HEK293 (cell line): Measurements from ENCODE around the gene FBXO17.

ENCODE experiments used
- BCL11A ChIP-seq: fragments of 450-650 bp; formaldehyde crosslinking; IDR thresholded peaks from 2 replicates; pipeline ENCODE4 v1.5.1; 2016; ENCODE audit warnings: low read depth, missing biosample characterization, missing genetic modification characterization
- HOXC10 ChIP-seq: sonication (generic); formaldehyde crosslinking; IDR thresholded peaks from 2 replicates; pipeline ENCODE4 v1.8.1; 2023; ENCODE audit warnings: mild to moderate bottlenecking, missing genetic modification reagents
- KLF10 ChIP-seq: fragments of 450-650 bp; IDR thresholded peaks from 2 replicates; pipeline ENCODE4 v1.5.1; 2018; ENCODE audit warnings: missing biosample characterization, mild to moderate bottlenecking, missing genetic modification characterization
- REST ChIP-seq: fragments of 450-650 bp; formaldehyde crosslinking; IDR thresholded peaks from 2 replicates; pipeline ENCODE4 v1.5.1; 2016; ENCODE audit warnings: missing biosample characterization, missing genetic modification characterization
- SP2 ChIP-seq: fragments of 450-650 bp; formaldehyde crosslinking; IDR thresholded peaks from 2 replicates; pipeline ENCODE4 v1.5.1; 2016; ENCODE audit warnings: missing biosample characterization, missing genetic modification characterization
- TCF7L2 ChIP-seq: IDR thresholded peaks from 2 replicates; pipeline ENCODE4 v1.6.1; 2011; ENCODE audit warnings: low read depth, mild to moderate bottlenecking, inconsistent platforms, low read length, moderate library complexity, borderline replicate concordance
- ZFP69B ChIP-seq: fragments of 450-650 bp; formaldehyde crosslinking; IDR thresholded peaks from 2 replicates; pipeline ENCODE4 v1.5.1; 2016; ENCODE audit warnings: missing biosample characterization, missing genetic modification characterization
- ZNF18 ChIP-seq: fragments of 450-650 bp; formaldehyde crosslinking; IDR thresholded peaks from 2 replicates; pipeline ENCODE4 v1.5.1; 2016; ENCODE audit warnings: missing biosample characterization, missing genetic modification characterization
- ZNF302 ChIP-seq: fragments of 450-650 bp; formaldehyde crosslinking; IDR thresholded peaks from 2 replicates; pipeline ENCODE4 v1.5.1; 2016; ENCODE audit warnings: missing biosample characterization, missing genetic modification characterization, low read depth
- ZNF510 ChIP-seq: fragments of 450-650 bp; formaldehyde crosslinking; IDR thresholded peaks from 2 replicates; pipeline ENCODE4 v1.5.1; 2018; ENCODE audit warnings: mild to moderate bottlenecking, missing genetic modification characterization, missing biosample characterization; ENCODE audit not compliant: insufficient replicate concordance
- ZNF660 ChIP-seq: fragments of 450-650 bp; IDR thresholded peaks from 2 replicates; pipeline ENCODE4 v1.5.1; 2018; ENCODE audit warnings: missing biosample characterization, mild to moderate bottlenecking, missing genetic modification characterization
- ZSCAN16 ChIP-seq: fragments of 450-650 bp; formaldehyde crosslinking; IDR thresholded peaks from 2 replicates; pipeline ENCODE4 v1.5.1; 2016; ENCODE audit warnings: missing biosample characterization, missing genetic modification characterization
- ZSCAN18 ChIP-seq: fragments of 450-650 bp; formaldehyde crosslinking; IDR thresholded peaks from 2 replicates; pipeline ENCODE4 v1.5.1; 2016; ENCODE audit warnings: missing biosample characterization, missing genetic modification characterization
- TF ChIP-seq, protein P1 (sequence below): fragments of 450-650 bp; formaldehyde crosslinking; IDR thresholded peaks from 2 replicates; pipeline ENCODE4 v1.5.1; 2016; ENCODE audit warnings: missing biosample characterization, missing genetic modification characterization

GRCh38 chr19:38910488-38910887 lies 65.1 kb downstream of the FBXO17 start:
- no peak for TF ChIP-seq ZNF302 (tag by site-specific recombination)
- TF ChIP-seq ZFP69B (tag by site-specific recombination), result no peak
- TF ChIP-seq, protein P1, sequence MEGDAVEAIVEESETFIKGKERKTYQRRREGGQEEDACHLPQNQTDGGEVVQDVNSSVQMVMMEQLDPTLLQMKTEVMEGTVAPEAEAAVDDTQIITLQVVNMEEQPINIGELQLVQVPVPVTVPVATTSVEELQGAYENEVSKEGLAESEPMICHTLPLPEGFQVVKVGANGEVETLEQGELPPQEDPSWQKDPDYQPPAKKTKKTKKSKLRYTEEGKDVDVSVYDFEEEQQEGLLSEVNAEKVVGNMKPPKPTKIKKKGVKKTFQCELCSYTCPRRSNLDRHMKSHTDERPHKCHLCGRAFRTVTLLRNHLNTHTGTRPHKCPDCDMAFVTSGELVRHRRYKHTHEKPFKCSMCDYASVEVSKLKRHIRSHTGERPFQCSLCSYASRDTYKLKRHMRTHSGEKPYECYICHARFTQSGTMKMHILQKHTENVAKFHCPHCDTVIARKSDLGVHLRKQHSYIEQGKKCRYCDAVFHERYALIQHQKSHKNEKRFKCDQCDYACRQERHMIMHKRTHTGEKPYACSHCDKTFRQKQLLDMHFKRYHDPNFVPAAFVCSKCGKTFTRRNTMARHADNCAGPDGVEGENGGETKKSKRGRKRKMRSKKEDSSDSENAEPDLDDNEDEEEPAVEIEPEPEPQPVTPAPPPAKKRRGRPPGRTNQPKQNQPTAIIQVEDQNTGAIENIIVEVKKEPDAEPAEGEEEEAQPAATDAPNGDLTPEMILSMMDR (tag by site-specific recombination), result no peak
- no peak for TF ChIP-seq REST
- TF ChIP-seq SP2, result no peak
- TF ChIP-seq HOXC10 (CRISPR knock-in tag), result no peak
- TF ChIP-seq ZNF660 (tag by site-specific recombination), result no peak
- TF ChIP-seq ZNF18 (tag by site-specific recombination), result no peak
- no peak for TF ChIP-seq TCF7L2
- TF ChIP-seq ZSCAN18, result no peak
- no peak for TF ChIP-seq ZSCAN16 (tag by site-specific recombination)
- TF ChIP-seq KLF10 (tag by site-specific recombination), result no peak
- TF ChIP-seq BCL11A (tag by site-specific recombination), result no peak
- TF ChIP-seq ZNF510, result no peak
